H1 (cell line): ENCODE results near the gene NGFR. TPM values are rescaled to one million over a fixed set of nuclear protein-coding genes. Genes with fewer than 3 reads are reported as not detected.
A peak's percentile ranks its signal among the peaks of the same experiment; 100 is the strongest.

Experiments used
- CTCF ChIA-PET: fragments of 300-600 bp; sonication (Branson Sonifier 250); formaldehyde crosslinking; loops from one replicate; lab custom pipeline; 2021; ENCODE audit not compliant: partially characterized antibody; lab: Charles Lee
- POLR2A ChIA-PET: fragments of 300-600 bp; sonication (Branson Sonifier 250); formaldehyde crosslinking; loops from one replicate; lab custom pipeline; 2021; ENCODE audit warnings: inconsistent platforms; ENCODE audit not compliant: partially characterized antibody; lab: Charles Lee
- DNase-seq, 2 experiments: peaks; one replicate each; pipeline versions ENCODE4 v3.0.0 to v3.0.0-alpha.2; 2010 to 2022; ENCODE audit warnings: low spot score in 2 of 2, low read depth in 1 of 2, mixed read lengths in 1 of 2
- FAIRE-seq: peaks from 2 replicates; lab custom pipeline; 2011; peaks lifted over from hg19 to GRCh38; lab: Jason Lieb, UNC
- H2AFZ ChIP-seq: 2 replicates; pipeline ENCODE4 v1.8.1; 2012; ENCODE audit warnings: low read length, inconsistent platforms
- H2AK5ac ChIP-seq: 2 replicates; pipeline ENCODE4 v1.6.1; 2013; ENCODE audit warnings: low read depth, low read length
- H2BK120ac ChIP-seq: replicated peaks from 2 replicates; pipeline ENCODE3; 2013; ENCODE audit warnings: low read depth, low read length, inconsistent platforms
- H2BK12ac ChIP-seq: 2 replicates; pipeline ENCODE4 v1.6.1; 2013; ENCODE audit warnings: low read depth, low read length
- H2BK15ac ChIP-seq: 2 replicates; pipeline ENCODE4 v1.6.1; 2013; ENCODE audit warnings: low read length
- H2BK20ac ChIP-seq: 2 replicates; pipeline ENCODE4 v1.6.1; 2013; ENCODE audit warnings: low read length
- H2BK5ac ChIP-seq: 2 replicates; pipeline ENCODE4 v1.6.1; 2013; ENCODE audit warnings: low read depth, low read length
- H3K14ac ChIP-seq: 2 replicates; pipeline ENCODE4 v1.6.1; 2013; ENCODE audit warnings: inconsistent platforms; ENCODE audit not compliant: insufficient read length
- H3K18ac ChIP-seq: 2 replicates; pipeline ENCODE4 v1.6.1; 2013; ENCODE audit warnings: low read length; ENCODE audit errors: extremely low read depth
- H3K23ac ChIP-seq: 2 replicates; pipeline ENCODE4 v1.6.1; 2013; ENCODE audit warnings: inconsistent platforms; ENCODE audit not compliant: insufficient read length
- H3K23me2 ChIP-seq: 2 replicates; pipeline ENCODE4 v1.6.1; 2013; ENCODE audit warnings: low read depth, low read length
- H3K27ac ChIP-seq: 2 replicates; pipeline ENCODE4 v1.6.1; 2011; ENCODE audit warnings: low read depth, low read length, inconsistent platforms
- H3K27me3 ChIP-seq, 4 experiments: replicated peaks in 1 of 4; 1 replicate in 1 of 4; 2 replicates in 3 of 4; pipeline versions ENCODE4 v1.6.1 to v1.8.1; 2011 to 2013; ENCODE audit warnings: low read length in 3 of 4, mild to moderate bottlenecking in 3 of 4, inconsistent platforms in 2 of 4, mixed read lengths in 2 of 4, moderate library complexity in 1 of 4; ENCODE audit not compliant: control insufficient read depth in 3 of 4, insufficient read depth in 3 of 4; ENCODE audit errors: extremely low read depth in 1 of 4
- H3K36me3 ChIP-seq, 4 experiments: 2 replicates each; pipeline versions ENCODE4 v1.6.1 to v1.8.1; 2011 to 2013; ENCODE audit warnings: mild to moderate bottlenecking in 4 of 4, low read length in 3 of 4, moderate library complexity in 2 of 4, control low read depth in 1 of 4, inconsistent platforms in 1 of 4; ENCODE audit not compliant: insufficient read depth in 4 of 4, control insufficient read depth in 2 of 4
- H3K4ac ChIP-seq: replicated peaks from 2 replicates; pipeline ENCODE3; 2013; ENCODE audit warnings: low read length, low read depth, mixed read lengths, inconsistent platforms; ENCODE audit not compliant: insufficient read length
- H3K4me1 ChIP-seq, 4 experiments: replicated peaks in 1 of 4; 1 replicate in 1 of 4; 2 replicates in 3 of 4; pipeline versions ENCODE4 v1.6.1 to v1.8.1; 2011 to 2013; ENCODE audit warnings: low read length in 3 of 4, inconsistent platforms in 2 of 4, mixed read lengths in 1 of 4; ENCODE audit not compliant: insufficient read depth in 4 of 4, control insufficient read depth in 3 of 4
- H3K4me2 ChIP-seq, 2 experiments: 2 replicates each; pipeline versions ENCODE4 v1.6.1 to v1.8.1; 2011 to 2013; ENCODE audit warnings: low read depth in 2 of 2, low read length in 2 of 2, control low read depth in 1 of 2, inconsistent platforms in 1 of 2, mild to moderate bottlenecking in 1 of 2; ENCODE audit not compliant: insufficient read depth in 1 of 2
- H3K4me3 ChIP-seq, 4 experiments: fragments of 200-600, 300-600 bp in 1 of 4; sonication (generic), shearing (Covaris generic), sonication (Bioruptor Twin) in 1 of 4; 2 replicates each; pipeline versions ENCODE4 v1.5.1 to v1.8.1; 2011 to 2016; ENCODE audit warnings: low read length in 4 of 4, low read depth in 3 of 4, control low read depth in 2 of 4, inconsistent platforms in 2 of 4, mild to moderate bottlenecking in 2 of 4, mixed read lengths in 1 of 4, moderate library complexity in 1 of 4; ENCODE audit not compliant: insufficient read depth in 2 of 4; ENCODE audit errors: extremely low read depth in 1 of 4
- H3K56ac ChIP-seq: replicated peaks from 2 replicates; pipeline ENCODE3; 2013; ENCODE audit warnings: low read depth, mild to moderate bottlenecking, mixed read lengths, low read length, inconsistent platforms; ENCODE audit not compliant: insufficient read length
- H3K79me1 ChIP-seq: 2 replicates; pipeline ENCODE4 v1.6.1; 2013; ENCODE audit warnings: low read depth, low read length, control low read depth
- H3K79me2 ChIP-seq, 2 experiments: 2 replicates each; pipeline versions ENCODE4 v1.6.1 to v1.8.1; 2012 to 2013; ENCODE audit warnings: low read length in 2 of 2, mild to moderate bottlenecking in 2 of 2, inconsistent platforms in 1 of 2; ENCODE audit not compliant: insufficient read depth in 2 of 2, control insufficient read depth in 1 of 2
- H3K9ac ChIP-seq, 4 experiments: replicated peaks in 1 of 4; 1 replicate in 1 of 4; 2 replicates in 3 of 4; pipeline versions ENCODE4 v1.6.1 to v1.8.1; 2011 to 2013; ENCODE audit warnings: low read depth in 3 of 4, low read length in 3 of 4, control low read depth in 2 of 4, mild to moderate bottlenecking in 2 of 4, moderate library complexity in 2 of 4, inconsistent platforms in 1 of 4; ENCODE audit errors: extremely low read depth in 1 of 4
- H3K9me3 ChIP-seq, 2 experiments: 2 replicates each; pipeline versions ENCODE4 v1.6.1 to v1.8.1; 2012 to 2013; ENCODE audit warnings: mild to moderate bottlenecking in 2 of 2, moderate library complexity in 2 of 2, control low read depth in 1 of 2, inconsistent platforms in 1 of 2, low read depth in 1 of 2, low read length in 1 of 2, mixed read lengths in 1 of 2; ENCODE audit not compliant: insufficient read depth in 2 of 2
- H4K20me1 ChIP-seq, 2 experiments: replicated peaks in 1 of 2; 2 replicates each; pipeline versions ENCODE3 to v1.8.1; 2011 to 2013; ENCODE audit warnings: inconsistent platforms in 2 of 2, low read length in 2 of 2, mild to moderate bottlenecking in 1 of 2; ENCODE audit not compliant: insufficient read depth in 2 of 2, control insufficient read depth in 1 of 2
- H4K5ac ChIP-seq: 2 replicates; pipeline ENCODE4 v1.6.1; 2013; ENCODE audit warnings: low read length, low read depth, mixed read lengths, inconsistent platforms; ENCODE audit not compliant: insufficient read length
- H4K8ac ChIP-seq: 2 replicates; pipeline ENCODE4 v1.8.0; 2013; ENCODE audit warnings: mild to moderate bottlenecking, moderate library complexity, low read length, inconsistent platforms; ENCODE audit not compliant: insufficient read depth; ENCODE audit errors: extremely low read depth
- H4K91ac ChIP-seq: replicated peaks from 2 replicates; pipeline ENCODE3; 2013; ENCODE audit warnings: low read length, mixed read lengths, inconsistent platforms; ENCODE audit not compliant: insufficient read length
- ASH2L ChIP-seq: fragments of 200-600, 300-600 bp; sonication (generic); IDR thresholded peaks from one replicate; pipeline ENCODE4 v1.7.1; 2017; ENCODE audit warnings: low read length
- CREB1 ChIP-seq: IDR thresholded peaks from 2 replicates; pipeline ENCODE4 v1.6.1; 2012; ENCODE audit warnings: inconsistent platforms
- CTBP2 ChIP-seq: IDR thresholded peaks from 2 replicates; pipeline ENCODE4 v1.7.0; 2011; ENCODE audit warnings: borderline replicate concordance, mild to moderate bottlenecking, moderate library complexity, mixed read lengths, low read length; ENCODE audit not compliant: insufficient read depth, insufficient read length
- KDM1A ChIP-seq: fragments of 200-600, 300-600 bp; sonication (generic); IDR thresholded peaks from 2 replicates; pipeline ENCODE4 v1.7.1; 2016; ENCODE audit warnings: mild to moderate bottlenecking, low read length, borderline replicate concordance
- MAFK ChIP-seq: IDR thresholded peaks from 2 replicates; pipeline ENCODE4 v1.6.1; 2012; ENCODE audit warnings: low read depth, mild to moderate bottlenecking, improper control_type of control experiment, low read length
- NRF1 ChIP-seq: IDR thresholded peaks from 2 replicates; pipeline ENCODE4 v1.6.1; 2011; ENCODE audit warnings: mild to moderate bottlenecking, low read depth, low read length, improper control_type of control experiment
- POLR2A ChIP-seq, 2 experiments: IDR thresholded peaks; 1 replicate in 1 of 2; 2 replicates in 1 of 2; pipeline ENCODE4 v1.6.1; 2011; ENCODE audit warnings: low read depth in 2 of 2, low read length in 2 of 2, mild to moderate bottlenecking in 2 of 2; ENCODE audit errors: control extremely low read depth in 1 of 2
- RAD21 ChIP-seq, 2 experiments: IDR thresholded peaks in 1 of 2; conservative IDR thresholded peaks in 1 of 2; 2 replicates each; pipeline ENCODE4 v1.6.1; 2011; ENCODE audit warnings: low read depth in 2 of 2, low read length in 2 of 2, improper control_type of control experiment in 1 of 2, inconsistent platforms in 1 of 2, mild to moderate bottlenecking in 1 of 2, moderate library complexity in 1 of 2
- SRF ChIP-seq: IDR thresholded peaks from 2 replicates; pipeline ENCODE4 v1.6.1; 2011; ENCODE audit warnings: mild to moderate bottlenecking, low read depth, low read length, moderate library complexity
- WGBS, 2 experiments: shearing (Covaris generic) in 1 of 2; methylation state at CpG; one replicate each; pipeline versions ENCODE4 v1.1.6 to v1.1.7; 2013 to 2015; ENCODE audit warnings: low lambda C conversion rate in 2 of 2, mixed read lengths in 2 of 2, inconsistent platforms in 1 of 2, low coverage in 1 of 2, missing lambda C conversion rate in 1 of 2; ENCODE audit not compliant: insufficient replicate concordance in 2 of 2, insufficient coverage in 1 of 2, insufficient read length in 1 of 2; ENCODE audit errors: extremely low coverage in 1 of 2, missing lambda C conversion rate in 1 of 2; 5-methylcytosine and 5-hydroxymethylcytosine counted together
- polyA plus RNA-seq, 7 experiments: library from polyadenylated mRNA; depleted of rRNA in 3 of 7; stranded (reverse) in 5 of 7; unstranded in 2 of 7; fragments of >200 nt in 5 of 7; fragments of 200-250 nt in 2 of 7; gene quantifications; 1 replicate in 5 of 7; 2 replicates in 1 of 7; 4 replicates in 1 of 7; pipeline versions ENCODE4 v1.2.1 to v1.2.3, GENCODE V29; 2011 to 2013; ENCODE audit warnings: missing spikeins in 2 of 7, mixed read lengths in 2 of 7
- total RNA-seq: library from RNA; stranded (reverse); fragmentation: NEBNext Ultra II Directional; extraction: Animal tissue kit (Norgen Biotek cat#: 25700); gene quantifications from 2 replicates; pipeline ENCODE4 v1.2.1, GENCODE V29; 2021
- TF ChIP-seq, protein P1 (sequence below), 3 experiments: IDR thresholded peaks; 1 replicate in 2 of 3; 2 replicates in 1 of 3; pipeline versions ENCODE4 v1.5.1 to v1.6.1; 2011; ENCODE audit warnings: low read length in 3 of 3, mild to moderate bottlenecking in 3 of 3, inconsistent platforms in 2 of 3, low read depth in 1 of 3, moderate library complexity in 1 of 3; ENCODE audit not compliant: insufficient read depth in 1 of 3; ENCODE audit errors: control extremely low read depth in 1 of 3

NGFR gene
- total and polyA plus RNA-seq, 2 of the 8 experiments (the other 6 are each of a cell fraction or from before 2014, with no cell fraction given), result 8.1 to 10.3 TPM

DNA sequence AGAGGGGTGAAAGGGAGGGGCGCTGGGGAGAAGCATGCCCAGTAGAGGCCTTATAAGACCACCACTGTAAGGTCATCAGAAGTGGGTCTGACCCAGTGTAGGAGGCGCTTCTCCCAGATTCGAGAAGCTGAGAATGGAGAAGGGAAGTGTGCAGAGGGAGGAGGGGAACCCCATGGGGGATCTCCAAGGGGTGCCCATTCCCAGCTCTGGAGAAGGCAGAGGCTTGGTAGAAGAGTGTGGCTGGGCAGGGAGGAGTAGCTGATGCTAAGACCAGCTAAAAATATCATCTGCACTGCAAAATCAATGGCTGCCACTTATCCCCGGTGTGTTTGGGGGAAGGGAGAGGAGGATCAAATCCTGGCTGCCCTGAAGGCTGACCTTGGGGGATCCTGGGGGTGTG is 7.2 kb downstream of the NGFR start:
- Histone ChIP-seq H3K36me3 (no peaks in the 10 kb centered on the region), H3K14ac (peak overlapping the region; percentile 67), H3K9me3 (no peaks in the 10 kb centered on the region), H2BK12ac (no peak overlapping the region; the same call in 1 of the 2 replicates), H2BK5ac (0 out of 2 replicates have a peak overlapping the region, but pooled peaks have one; percentile 16), H3K23ac (no peak overlapping the region), H2BK15ac (no peak overlapping the region), H3K4ac (no peak overlapping the region), H2BK120ac (no peak overlapping the region), H3K23me2 (peaks cover 7% of the 10 kb centered on the region; the same call in 1 of the 2 replicates), H2AFZ (no peak overlapping the region), H3K27me3 (peaks cover 2 to 19% (median 16%) of the 10 kb centered on the region in 4 experiments), H3K27ac (no peak overlapping the region), H4K5ac (no peak overlapping the region), H4K20me1 (no peaks in the 10 kb centered on the region), H3K9ac (no peak overlapping the region), H4K91ac (peak overlapping the region; percentile 58), H2AK5ac (no peak overlapping the region), H3K79me1 (no peaks in the 10 kb centered on the region), H3K4me3 (no peak overlapping the region), H3K4me2 (no peak overlapping the region), H3K56ac (no peak overlapping the region), H2BK20ac (no peak overlapping the region), H3K18ac (peak overlapping the region; percentile 13; the same call in 1 of the 2 replicates), H3K79me2 (no peaks in the 10 kb centered on the region), H4K8ac (no peak overlapping the region), H3K4me1 (peaks cover 0 to 13% (median 7%) of the 10 kb centered on the region in 4 experiments; a peak in 6 of 7 replicates)
- ChIA-PET POLR2A (interaction anchor here (1.6 kb wide), 1 partner anchor 16 kb away, joined by 6 read pairs; no protein-coding TSS in a partner anchor), CTCF (interaction anchor here (0.7 to 12.8 kb wide), 8 partner anchors 9 to 94 kb away, joined by 3 to 210 read pairs (median 3); no protein-coding TSS in a partner anchor)
- DNase-seq (no peak), FAIRE-seq (no peak)
- WGBS, 2 experiments, result 66% methylated on average over 3 of the region's 4 CpGs; no CpG with 5 or more reads in 1 of the 2 experiments
- no peak for TF ChIP-seq NRF1
- TF ChIP-seq, protein P1, sequence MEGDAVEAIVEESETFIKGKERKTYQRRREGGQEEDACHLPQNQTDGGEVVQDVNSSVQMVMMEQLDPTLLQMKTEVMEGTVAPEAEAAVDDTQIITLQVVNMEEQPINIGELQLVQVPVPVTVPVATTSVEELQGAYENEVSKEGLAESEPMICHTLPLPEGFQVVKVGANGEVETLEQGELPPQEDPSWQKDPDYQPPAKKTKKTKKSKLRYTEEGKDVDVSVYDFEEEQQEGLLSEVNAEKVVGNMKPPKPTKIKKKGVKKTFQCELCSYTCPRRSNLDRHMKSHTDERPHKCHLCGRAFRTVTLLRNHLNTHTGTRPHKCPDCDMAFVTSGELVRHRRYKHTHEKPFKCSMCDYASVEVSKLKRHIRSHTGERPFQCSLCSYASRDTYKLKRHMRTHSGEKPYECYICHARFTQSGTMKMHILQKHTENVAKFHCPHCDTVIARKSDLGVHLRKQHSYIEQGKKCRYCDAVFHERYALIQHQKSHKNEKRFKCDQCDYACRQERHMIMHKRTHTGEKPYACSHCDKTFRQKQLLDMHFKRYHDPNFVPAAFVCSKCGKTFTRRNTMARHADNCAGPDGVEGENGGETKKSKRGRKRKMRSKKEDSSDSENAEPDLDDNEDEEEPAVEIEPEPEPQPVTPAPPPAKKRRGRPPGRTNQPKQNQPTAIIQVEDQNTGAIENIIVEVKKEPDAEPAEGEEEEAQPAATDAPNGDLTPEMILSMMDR (IDR thresholded peaks at IDR 0.05; ENCODE audit: control extremely low read depth in 1 of 3, insufficient read depth in 1 of 3, low read depth in 1 of 3, low read length in 3 of 3), result no peak
- no peak for TF ChIP-seq CTBP2
- TF ChIP-seq MAFK, result no peak
- no peak for TF ChIP-seq POLR2A (IDR thresholded peaks at IDR 0.05; ENCODE audit: control extremely low read depth in 1 of 2, low read depth in 2 of 2, low read length in 2 of 2)
- no peak for TF ChIP-seq KDM1A
- TF ChIP-seq RAD21 (IDR thresholded peaks at IDR 0.05 in 1 of 2, conservative IDR thresholded peaks at IDR 0.05 in 1 of 2; ENCODE audit: low read depth in 2 of 2, low read length in 2 of 2), result no peak
- no peak for TF ChIP-seq CREB1
- no peak for TF ChIP-seq ASH2L
- no peak for TF ChIP-seq SRF
